GM18520 (cell line): ENCODE data around the gene SEPSECS.

ENCODE experiments used
- ATAC-seq: cut with Tn5 transposase; IDR thresholded peaks from one replicate; pipeline ENCODE4 v1.9.1; 2021; ENCODE audit not compliant: unreplicated experiment

SEPSECS gene

DNA sequence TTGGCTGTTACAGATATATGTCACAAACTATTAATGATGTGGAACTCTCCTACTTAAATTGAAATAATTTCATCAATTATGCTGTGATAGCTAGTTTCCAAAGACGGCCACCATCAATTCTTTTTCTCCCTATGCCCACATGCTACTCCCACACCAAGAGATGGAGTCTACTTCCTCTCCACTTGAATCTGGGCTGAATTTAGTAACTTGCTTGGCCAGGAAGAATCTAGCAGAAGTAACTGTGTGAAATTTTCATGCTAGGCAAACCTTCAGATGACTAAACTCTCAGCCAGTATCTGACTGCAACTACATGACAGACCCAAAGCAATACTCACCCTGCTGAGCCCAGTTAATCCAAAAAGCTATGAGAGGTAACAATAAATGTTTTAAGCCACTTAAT, 3.2 kb downstream of the SEPSECS start:
- no peak for ATAC-seq

GRCh38 chr4:25155947-25156346, 4.3 kb downstream of the SEPSECS start:
- no peak for ATAC-seq

GRCh38 chr4:25154594-25155265, 5.5 kb downstream of the SEPSECS start:
- ATAC-seq = no peak

GRCh38 chr4:25146076-25146475, 14.2 kb downstream of the SEPSECS start:
- no peak for ATAC-seq

DNA sequence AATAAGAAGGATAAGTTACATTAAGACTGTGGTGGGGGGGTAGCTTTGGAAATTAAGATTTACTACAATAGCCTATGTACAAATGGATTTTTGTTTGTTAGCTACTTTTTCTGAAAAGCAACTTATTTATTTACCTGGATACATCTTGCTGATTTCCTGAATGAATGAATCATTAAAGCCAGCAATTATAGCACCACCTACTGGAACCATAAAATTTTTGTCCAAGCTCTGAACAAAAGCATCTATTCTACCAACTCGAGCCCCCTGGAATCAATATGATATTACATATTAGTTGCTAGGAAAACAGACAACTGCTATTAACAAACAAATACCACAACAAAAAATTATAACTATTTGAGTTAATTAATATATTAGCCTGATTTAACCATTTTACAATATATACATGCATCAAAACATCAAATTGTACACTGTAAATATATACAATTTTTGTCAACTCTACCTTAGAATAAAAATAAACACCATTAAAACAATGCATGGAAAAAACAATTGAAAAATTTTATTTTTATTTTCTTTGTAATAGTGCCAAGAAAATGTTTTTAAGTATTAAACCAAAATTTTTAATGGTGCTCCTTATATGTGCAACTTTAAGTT, 15.3 kb downstream of the SEPSECS start:
- no peak for ATAC-seq

DNA sequence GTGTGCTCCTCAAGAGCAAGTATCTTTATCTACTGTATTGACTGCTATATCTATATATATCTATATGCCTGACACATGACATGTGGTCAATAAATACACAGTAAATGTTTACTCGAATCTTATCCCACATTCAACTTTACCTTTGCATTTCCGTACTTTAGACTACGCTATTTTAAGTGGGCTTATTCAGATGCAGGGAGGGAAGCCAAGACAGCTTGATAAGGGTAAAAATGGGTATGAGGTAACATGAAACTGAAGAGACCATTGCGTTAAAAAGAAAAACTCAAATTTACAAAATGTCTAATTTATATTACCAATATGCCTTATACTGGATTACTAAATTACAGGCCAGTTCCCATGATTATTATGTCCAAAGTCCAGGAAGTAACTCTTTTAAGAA, 17.8 kb downstream of the SEPSECS start:
- no peak for ATAC-seq

DNA sequence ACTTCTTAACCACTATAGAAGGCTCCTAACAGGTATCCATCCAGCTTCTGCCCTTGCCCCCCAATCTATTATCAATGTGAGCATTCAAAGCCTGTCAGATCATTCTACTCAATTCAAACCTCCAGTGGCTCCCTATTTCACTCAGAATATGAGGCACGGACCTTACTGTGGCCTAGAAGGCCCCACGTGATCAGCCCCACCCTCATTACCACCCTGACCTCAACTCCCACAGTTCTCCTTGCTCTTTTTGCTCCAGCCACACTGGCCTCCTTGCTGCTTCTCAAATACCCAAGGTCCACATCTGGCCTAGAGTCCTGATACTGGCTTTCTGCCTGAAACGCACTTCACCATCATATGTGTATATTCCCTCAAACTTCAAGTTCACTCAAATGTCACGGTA, 18.7 kb downstream of the SEPSECS start:
- ATAC-seq = no peak

DNA sequence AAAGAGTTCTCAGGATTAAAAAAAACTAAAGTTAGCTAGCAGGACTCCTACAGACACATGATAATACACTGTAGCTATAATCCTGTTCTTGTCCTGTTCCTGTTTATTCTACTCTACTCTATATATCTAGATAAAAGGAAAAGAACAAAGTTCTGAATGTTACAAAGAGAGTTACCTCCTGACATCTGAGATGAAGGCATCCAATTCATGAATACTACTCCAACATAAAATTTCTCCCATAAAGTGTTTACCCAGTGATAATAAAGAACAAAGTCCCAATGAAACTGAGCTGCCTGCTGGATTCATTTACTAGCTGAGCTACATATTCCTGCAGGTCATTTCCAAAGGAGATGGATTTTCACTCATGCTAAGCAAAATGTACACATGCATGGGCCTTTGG, 27.1 kb downstream of the SEPSECS start:
- no peak for ATAC-seq

DNA sequence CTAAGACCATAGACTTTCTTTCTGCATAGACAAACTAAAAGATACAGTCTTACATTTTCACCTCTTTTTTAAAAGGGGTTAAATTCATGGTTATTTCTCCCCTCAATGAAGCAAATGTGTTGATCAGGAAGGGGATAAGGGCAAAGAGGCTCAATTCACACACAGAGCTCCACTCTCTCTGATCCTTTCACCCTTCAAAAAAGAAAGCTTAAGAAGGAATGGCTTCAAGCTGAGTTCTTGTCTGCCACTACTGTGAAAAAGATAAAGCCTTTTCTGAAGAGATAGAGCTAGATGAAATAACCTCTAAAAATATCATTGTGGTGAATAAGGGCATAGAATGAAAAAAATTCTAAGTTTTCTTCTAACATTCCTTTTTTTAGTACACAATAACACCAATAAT, 28.3 kb downstream of the SEPSECS start:
- ATAC-seq = no peak

GRCh38 chr4:25131381-25131780, 28.9 kb downstream of the SEPSECS start:
- no peak for ATAC-seq

DNA sequence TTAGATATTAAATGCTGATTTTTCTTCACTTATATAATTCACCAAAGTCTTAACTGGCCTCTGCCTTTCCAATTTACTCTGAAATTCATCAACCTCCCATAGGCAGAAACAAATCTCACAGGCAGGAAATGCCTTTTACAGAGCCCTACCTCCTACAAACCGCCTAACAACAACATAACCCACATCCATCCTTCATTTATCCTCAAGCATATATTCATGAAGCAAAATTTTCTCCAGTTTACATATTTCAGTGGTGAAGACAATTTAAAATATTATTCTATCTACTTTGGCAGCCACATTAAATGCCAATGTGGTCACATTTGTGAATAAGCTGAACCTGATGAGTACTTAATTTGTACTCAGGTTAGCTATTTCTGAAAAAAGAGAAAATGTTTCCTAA, 30.3 kb downstream of the SEPSECS start:
- no peak for ATAC-seq

GRCh38 chr4:25128671-25129070, 31.6 kb downstream of the SEPSECS start:
- no peak for ATAC-seq

- peak; percentile 94 for ATAC-seq
These were observed 37.0 kb downstream of the SEPSECS start for GRCh38 chr4:25123236-25123635.

DNA sequence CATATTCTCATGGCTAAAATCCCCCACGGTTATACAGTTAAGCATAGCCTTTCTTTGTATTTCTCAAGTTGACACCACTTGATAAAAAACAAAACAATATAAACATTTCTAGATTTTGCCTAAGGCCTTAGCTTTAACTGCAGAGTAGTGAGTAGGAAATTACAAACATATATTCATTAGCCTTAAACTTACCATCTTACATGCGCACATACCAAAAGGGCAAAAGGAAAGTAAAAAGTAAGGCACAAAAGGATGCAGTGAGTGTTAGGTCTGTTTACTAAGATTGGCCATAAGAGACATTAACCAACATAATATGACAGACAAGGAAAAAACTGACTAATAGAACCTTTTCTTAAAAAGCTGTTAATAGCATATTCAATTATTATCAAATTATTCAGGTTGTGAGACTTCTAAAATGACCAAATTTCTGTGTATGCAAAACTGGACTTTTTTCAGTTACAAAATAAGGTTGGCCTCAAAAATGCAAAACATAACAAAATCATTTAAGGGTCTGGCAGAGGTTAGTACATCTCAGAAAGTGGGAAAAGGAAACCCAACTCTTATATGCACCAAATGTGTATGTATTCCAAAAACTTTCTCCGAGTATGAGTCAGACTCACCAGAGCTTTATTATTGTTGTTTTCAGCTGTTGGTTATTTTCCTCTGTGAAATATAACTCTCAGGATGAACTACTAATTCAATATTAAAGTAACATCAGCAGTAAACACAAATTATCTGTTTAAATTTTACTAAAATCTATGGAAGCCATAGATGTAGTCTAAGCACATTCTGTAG, 39.9 kb downstream of the SEPSECS start:
- ATAC-seq = no peak

DNA sequence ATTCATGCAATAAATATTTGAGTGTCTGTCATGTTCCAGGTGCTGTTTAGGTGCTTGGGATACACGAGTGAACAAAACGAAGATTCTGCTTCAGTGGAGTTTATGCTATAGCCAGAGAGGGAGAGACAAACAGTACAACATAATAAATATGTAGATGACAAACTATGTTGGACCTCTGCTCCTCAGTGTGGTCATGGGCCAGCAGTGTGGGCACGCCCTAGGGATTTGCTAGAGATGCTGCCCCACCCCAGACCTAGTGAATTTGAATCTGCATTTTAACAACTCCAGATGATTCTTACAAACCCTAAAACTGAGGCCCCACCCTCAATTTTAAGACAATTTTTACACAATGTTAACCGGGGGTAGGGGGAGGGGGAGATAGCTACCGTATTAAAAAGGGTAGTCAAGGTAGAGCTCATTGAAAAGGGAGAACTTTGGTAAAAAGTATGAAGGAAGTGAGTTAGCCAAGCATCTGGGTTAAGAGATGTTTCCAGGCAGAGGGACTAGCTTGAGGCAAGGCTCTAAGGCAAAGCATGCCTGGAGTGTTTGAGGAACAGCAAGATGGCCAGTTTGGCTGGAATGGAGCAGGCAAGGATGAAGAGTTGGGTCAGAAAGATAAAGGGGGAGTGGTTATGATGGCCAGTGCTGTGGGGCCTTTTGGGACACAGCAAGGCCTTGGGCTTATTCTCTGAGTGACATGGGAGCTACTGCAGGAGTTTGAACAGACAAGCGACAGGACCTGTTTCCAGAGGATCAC, 42.4 kb downstream of the SEPSECS start:
- ATAC-seq = no peak

DNA sequence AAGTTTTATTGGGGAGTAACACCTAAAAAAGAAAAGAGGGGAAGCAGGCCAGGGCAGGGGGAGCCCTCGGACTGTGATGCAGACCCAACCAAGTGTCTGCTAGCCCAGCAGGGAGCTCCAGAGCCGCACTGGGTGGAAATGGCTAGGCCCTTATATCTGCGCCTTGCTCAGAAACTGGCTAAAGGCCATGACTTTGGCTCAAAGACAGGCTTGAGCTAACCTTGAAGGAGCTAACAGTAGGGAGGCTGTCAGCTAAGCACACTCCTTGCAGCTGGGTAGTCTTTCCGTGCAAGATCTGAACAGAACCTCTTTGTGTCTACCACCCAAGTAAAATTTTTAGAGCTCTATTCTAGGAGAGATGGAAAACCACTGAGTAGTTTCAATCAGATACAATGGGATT, 43.0 kb downstream of the SEPSECS start:
- ATAC-seq = no peak

DNA sequence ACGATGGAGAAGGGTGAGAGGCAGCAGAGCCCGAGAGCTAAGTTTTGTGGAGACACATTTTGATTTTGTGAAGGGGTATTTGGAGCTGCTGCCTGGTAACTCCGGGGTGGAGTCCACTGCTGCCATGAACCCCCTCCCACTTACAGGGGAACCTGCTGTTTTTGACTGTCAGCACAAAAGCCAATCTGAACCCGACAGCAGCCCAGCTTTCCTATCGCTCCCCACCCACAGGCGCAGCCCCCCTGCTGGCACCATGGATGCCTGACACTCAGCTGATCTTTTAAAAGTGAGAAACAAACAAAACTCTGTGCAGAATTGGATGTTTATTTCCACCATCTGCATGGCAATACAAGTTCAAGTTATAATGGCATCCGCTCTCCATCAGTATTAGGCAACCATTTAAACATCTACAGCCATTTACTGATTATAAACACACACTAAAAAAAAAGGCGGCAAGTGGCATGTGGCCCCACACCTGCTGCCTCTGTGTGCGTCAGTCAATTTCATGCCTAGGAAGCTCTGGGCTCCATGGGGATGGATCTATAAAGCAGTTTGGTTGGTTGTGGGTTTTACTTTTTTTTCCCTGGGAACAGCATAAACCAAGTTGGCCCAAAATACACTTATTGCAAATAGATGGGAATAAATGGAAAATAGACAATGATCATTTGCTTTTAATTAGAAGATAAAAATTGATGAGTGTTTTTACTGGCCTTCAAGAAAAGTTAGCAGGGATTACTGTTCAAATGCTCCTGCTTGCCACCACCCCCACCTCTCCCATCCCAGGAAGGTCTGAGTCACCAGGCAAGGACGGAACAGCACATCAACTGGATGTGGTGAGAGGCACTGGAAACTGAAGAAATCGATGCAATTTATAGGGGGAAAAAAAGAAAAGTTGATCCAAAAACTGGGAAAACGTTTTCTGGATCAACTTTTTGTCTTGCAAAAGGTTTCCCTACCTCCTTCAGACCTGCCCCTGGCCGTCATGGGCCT, 46.0 kb downstream of the SEPSECS start:
- ATAC-seq = no peak

- ATAC-seq = no peak
These were observed 47.3 kb downstream of the SEPSECS start for GRCh38 chr4:25112995-25113380.

DNA sequence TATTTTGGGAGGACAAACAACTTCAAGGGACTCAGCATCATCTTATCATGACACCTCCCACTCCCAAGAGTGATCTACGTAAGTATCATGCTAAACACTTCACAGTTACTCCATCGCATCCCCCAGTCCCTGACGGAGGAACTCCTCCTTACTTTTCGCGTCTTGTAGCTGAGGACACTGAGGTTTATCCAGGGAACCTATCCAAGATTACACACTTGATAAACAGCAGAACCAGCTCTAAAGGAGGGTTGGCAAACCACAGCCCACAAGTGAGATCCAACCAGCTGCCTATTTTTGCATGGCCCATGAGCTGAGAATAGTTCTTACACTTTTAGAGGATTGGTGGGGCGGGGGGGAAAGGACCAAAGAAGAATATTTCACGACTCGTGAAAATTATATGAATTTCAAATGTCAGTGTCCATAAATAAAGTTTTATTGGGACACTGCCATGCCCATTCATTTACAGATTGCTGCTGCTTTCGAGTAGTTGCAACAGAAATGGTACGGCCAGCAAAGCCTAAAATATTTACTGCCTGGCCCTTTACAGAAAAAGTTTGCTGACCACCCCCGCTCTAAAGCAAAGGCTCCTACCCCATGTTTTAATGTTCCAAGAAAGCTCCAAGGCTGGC, 47.8 kb downstream of the SEPSECS start:
- no peak for ATAC-seq

GRCh38 chr4:25111648-25112196, 48.5 kb downstream of the SEPSECS start:
- no peak for ATAC-seq
